GM21529 (cell line): ENCODE results near the gene CNOT4.
"Not testable (repeated sequence)": the region's sequence is repeated elsewhere in the genome, so short reads cannot be mapped to it uniquely, and the experiment has no call there.

Experiments
- ATAC-seq: cut with Tn5 transposase; IDR thresholded peaks from one replicate; pipeline ENCODE4 v1.9.1; 2021; ENCODE audit not compliant: unreplicated experiment

Gene CNOT4

GRCh38 chr7:135330088-135330487 is 179.8 kb downstream of the CNOT4 start:
- no peak for ATAC-seq

GRCh38 chr7:135328526-135328925 is 181.4 kb downstream of the CNOT4 start:
- ATAC-seq: no peak

DNA sequence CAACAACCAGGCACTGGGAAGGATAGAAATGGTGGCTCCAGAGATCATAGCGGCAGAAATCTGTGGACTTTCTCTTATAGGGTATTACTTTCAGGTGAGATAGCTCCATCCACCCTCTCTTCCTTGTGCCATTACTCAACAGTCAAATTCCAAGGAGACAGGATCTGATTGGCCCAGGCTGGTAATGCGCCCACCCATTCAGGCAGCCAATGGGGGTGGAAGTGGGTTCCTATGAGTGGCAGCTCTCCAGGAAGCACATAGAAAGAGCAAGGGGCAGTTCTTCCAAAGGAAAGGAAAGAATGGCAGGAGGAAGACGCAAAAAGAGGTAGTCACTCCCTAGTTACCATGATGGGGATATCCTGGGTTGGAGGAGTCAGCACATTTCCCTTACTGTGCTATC is 181.8 kb downstream of the CNOT4 start:
- no peak for ATAC-seq

- no peak for ATAC-seq
These were observed 182.4 kb downstream of the CNOT4 start for GRCh38 chr7:135327458-135327857.

DNA sequence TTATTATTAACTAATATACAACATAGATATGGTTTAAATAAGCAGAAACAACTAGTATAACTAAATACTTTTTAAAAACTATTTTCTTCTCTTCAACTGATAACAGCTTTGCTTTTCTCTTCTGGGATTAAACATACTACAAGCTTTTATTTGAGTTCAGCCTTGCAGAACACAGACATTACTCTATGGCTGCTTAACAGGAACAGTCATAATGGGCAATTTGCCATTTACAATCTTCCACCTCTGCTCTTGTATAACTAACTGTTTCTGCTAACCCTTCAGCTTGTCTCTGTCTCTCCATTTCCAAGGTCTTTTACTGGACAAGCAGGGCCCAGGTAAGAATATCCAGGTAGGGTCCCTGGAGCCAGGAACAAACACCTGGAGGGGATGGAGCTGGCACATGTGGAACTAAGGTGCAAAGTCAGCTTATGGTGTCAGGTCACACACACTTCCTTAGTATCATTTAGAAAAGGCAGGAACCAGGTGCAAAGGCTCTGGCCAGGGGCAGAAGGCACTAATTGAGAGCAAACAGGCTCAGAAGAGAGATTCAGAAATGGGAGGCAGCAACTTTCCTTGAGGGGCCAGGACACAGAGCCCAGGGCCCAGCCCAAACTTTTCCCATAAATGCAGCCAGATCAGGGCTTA is 183.1 kb downstream of the CNOT4 start:
- ATAC-seq: no peak

GRCh38 chr7:135322571-135323340 is 187.1 kb downstream of the CNOT4 start:
- no peak for ATAC-seq

DNA sequence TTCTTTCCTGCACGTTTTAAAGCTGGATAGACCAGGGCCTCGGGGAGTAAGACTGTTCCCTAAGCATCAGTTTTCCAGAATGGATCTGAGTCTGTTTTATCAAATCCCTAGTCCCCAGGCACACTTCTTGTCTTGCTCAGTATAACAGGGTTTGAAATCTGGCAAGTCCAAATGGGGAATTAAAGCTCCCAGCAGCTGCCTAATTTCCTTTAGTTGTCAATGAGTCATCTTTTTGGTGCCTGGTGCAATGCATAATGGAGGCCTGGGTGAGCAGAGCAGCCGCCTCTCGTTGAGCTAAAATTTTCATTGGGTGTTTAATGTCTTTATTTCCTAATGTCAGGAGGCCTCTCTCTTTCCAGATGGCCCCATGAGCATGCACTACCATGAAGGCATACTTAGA is 188.3 kb downstream of the CNOT4 start:
- ATAC-seq: no peak

DNA sequence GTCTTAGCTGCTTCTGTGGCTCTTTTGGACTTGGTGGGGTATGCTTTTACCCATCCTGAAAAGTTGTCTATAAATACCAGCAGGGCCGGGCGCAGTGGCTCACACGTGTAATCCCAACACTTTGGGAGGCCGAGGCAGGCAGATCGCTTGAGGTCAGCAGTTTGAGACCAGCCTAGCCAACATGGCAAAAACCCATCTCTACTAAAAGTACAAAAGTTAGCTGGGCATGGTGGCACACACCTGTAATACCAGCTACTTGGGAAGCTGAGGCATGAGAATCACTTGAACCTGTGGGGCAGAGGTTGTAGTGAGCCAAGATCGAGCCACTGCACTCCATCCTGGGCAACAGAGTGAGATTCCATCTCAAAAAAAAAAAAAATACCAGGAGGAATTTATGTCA is 188.9 kb downstream of the CNOT4 start:
- not testable (repeated sequence) for ATAC-seq

DNA sequence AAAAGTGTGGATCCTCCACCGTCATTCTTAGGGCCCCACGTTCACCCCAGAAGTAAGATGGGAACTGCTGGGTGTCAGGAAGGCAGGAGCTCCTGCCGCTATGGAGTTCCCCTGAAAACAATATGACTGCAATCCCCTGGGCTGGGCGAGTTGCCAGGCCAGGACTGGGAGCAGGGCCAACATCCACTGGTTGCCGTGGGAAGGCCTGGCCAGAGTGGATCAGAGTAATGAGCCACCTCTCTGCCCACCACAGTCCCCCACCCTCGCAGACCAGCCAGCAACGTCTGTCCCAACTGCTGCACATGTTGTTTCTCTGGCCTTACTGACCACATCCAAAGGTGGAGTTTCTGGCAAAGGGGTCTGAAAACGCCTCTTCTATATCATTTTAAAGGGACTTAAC is 189.6 kb downstream of the CNOT4 start:
- ATAC-seq: no peak

GRCh38 chr7:135317676-135318325 is 192.1 kb downstream of the CNOT4 start:
- ATAC-seq: no peak

- no peak for ATAC-seq
These were observed 193.1 kb downstream of the CNOT4 start for GRCh38 chr7:135316648-135317313.

DNA sequence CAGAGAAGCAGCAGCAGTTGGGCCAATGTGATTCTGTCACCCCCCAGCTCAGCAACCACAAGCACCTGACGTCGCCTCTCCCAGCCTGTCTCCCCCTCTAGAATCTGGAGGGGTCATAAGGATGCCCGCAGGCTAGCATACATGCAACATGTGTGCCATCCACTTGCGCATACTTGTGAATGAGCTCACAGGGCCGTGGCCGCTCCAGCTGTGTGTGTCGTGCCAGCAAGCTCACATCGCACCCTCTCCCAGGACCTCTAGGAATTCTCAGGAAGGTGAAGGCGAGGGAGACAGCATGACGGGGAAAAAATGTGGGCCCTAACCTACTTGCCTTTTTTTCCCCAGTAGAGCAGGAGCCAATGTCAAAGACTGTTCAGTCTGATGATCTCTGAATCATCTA is 195.9 kb downstream of the CNOT4 start:
- ATAC-seq: no peak
